GM12891 (cell line): ENCODE results near the gene DDIT4L.

Experiments used
- PAX5 ChIP-seq: IDR thresholded peaks from 2 replicates; pipeline ENCODE4 v1.6.1; 2011; ENCODE audit warnings: low read length, moderate library complexity, mild to moderate bottlenecking; ENCODE audit not compliant: insufficient read depth, severe bottlenecking
- POLR2A ChIP-seq: IDR thresholded peaks from 2 replicates; pipeline ENCODE4 v1.6.1; 2011; ENCODE audit warnings: low read depth, low read length, control low read depth
- POLR2AphosphoS5 ChIP-seq: IDR thresholded peaks from 2 replicates; pipeline ENCODE4 v1.6.1; 2011; ENCODE audit warnings: low read depth, low read length, control low read depth
- POU2F2 ChIP-seq: IDR thresholded peaks from 2 replicates; pipeline ENCODE4 v1.6.1; 2011; ENCODE audit warnings: low read depth, mild to moderate bottlenecking, control low read depth, low read length, moderate library complexity
- SPI1 ChIP-seq: IDR thresholded peaks from 2 replicates; pipeline ENCODE4 v1.6.1; 2011; ENCODE audit warnings: low read depth, low read length, control low read depth
- TAF1 ChIP-seq: IDR thresholded peaks from 2 replicates; pipeline ENCODE4 v1.6.1; 2011; ENCODE audit warnings: low read depth, low read length, control low read depth

DNA sequence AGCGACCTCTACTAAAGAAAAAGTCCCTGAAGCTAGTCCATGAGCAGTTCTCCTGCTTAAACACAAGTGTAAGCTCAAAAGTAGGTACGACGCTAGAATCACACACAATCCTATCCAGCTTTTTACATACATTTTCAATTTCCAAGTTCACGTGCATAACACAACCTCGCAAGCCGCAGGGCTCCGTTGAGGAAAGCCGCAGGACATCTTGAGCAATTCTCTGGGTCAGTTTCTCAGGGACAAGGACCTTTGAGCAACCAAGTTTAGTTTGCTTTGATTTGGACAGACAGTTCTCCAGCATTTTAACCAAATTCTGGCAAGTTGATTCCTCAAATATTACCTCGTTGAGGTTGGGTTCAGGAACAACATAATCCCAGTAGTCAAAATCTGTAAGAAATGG lies 2.5 kb downstream of the DDIT4L start:
- TF ChIP-seq POLR2AphosphoS5 (no peak), TAF1 (no peak), POLR2A (no peak), SPI1 (no peak), PAX5 (no peak), POU2F2 (no peak)
